ENCODE measurements around the gene CXCL12. TPM values are rescaled to one million over a fixed set of nuclear protein-coding genes. Genes with fewer than 3 reads are reported as not detected.

Gene CXCL12
- total and polyA plus RNA-seq, 2 donors (not counting 3 experiments of a cell fraction or from before 2014, with no cell fraction given) = 0.35 to 1.4 TPM

DNA sequence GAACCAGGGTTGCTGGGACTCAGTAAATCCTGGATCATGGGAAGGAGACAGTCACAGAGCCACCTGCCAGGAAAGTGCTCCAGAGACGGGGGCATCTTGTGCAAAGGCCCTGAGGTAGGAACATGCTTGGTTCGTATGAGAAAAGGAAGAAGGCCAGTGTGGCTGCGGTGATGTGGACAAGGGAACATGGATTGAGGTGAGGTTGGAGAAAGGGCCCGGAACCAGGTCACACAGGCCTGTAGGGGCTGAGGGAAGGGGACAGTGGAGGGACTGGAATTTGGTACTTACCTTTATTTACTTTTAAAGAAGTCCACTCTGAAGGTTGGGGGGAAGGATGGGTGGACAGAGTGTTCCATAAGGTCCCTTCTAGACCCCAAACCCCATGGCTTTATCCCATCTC, 32.9 kb upstream of the CXCL12 start:
- no peak for FAIRE-seq
- Histone ChIP-seq H3K4me3 (replicated peaks in 1 of 3; ENCODE audit: insufficient read depth in 1 of 3, low read depth in 1 of 3, low read length in 3 of 3) (no peak overlapping the region), H4K20me1 (replicated peaks; ENCODE audit: control insufficient read depth, extremely low read depth, insufficient read depth, low read length) (no peaks in the 10 kb centered on the region), H3K79me2 (ENCODE audit: control insufficient read depth, insufficient read depth, low read length) (no peaks in the 10 kb centered on the region), H3K9me1 (replicated peaks; ENCODE audit: control insufficient read depth, extremely low read depth, insufficient read depth, low read length) (no peaks in the 10 kb centered on the region), H3K9me3 (replicated peaks; ENCODE audit: control insufficient read depth, insufficient read depth, low read length) (no peaks in the 10 kb centered on the region), H3K36me3 (ENCODE audit: control insufficient read depth in 2 of 2, extremely low read depth in 1 of 2, insufficient read depth in 2 of 2, low read length in 2 of 2) (no peaks in the 10 kb centered on the region), H3K27ac (ENCODE audit: insufficient read depth, low read depth, low read length) (no peak overlapping the region), H3K4me1 (ENCODE audit: control insufficient read depth, extremely low read depth, insufficient read depth, low read length) (no peaks in the 10 kb centered on the region), H3K27me3 (ENCODE audit: control insufficient read depth in 2 of 2, insufficient read depth in 2 of 2, low read length in 2 of 2) (no peaks in the 10 kb centered on the region), H3K9ac (replicated peaks; ENCODE audit: extremely low read depth, insufficient read depth, low read length) (no peak overlapping the region), H2AFZ (ENCODE audit: low read depth, low read length) (no peak overlapping the region), H3K4me2 (ENCODE audit: insufficient read depth, low read length) (no peak overlapping the region)
- ChIA-PET CTCF (no interaction called here), POLR2A (interaction anchor here (0.7 kb wide), 1 partner anchor 279 kb away, joined by 3 read pairs; no protein-coding TSS in a partner anchor)
- intact Hi-C loops (cut with micrococcal nuclease) (no loop called here), dilution Hi-C loops (cut with MboI; ENCODE audit: extremely low pct_ligation_motif_present, low sequenced_read_pairs) (no loop called here)
- BruUV-seq (replicated peaks) = no TSS peak
- no peak for TF ChIP-seq EZH2 (IDR thresholded peaks at IDR 0.05; ENCODE audit: borderline replicate concordance, low read depth, low read length, severe bottlenecking)
- DNase-seq (ENCODE audit: low read depth, low spot score) = no peak

DNA sequence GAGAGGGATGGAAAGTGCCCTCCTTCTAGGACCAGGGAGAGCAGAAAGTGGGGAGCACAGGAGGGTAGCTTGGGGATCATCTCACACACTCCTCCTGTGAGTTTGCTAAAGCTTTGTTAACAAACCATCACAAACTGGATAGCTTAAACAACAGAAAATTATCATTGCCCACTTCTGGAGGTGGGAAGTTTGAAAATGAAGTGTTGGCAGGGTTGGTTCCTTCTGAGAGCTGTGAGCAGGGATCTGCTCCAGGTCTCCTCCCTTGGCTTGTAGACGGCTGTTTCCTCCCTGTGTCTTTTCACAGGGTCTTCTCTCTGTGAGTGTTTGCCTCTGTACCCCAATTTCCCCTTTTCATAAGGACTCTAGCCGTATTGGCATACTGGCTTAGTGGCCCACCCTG, 32.0 kb upstream of the CXCL12 start:
- H2AFZ ChIP-seq (ENCODE audit: low read depth, low read length) = no peak overlapping the region
- H3K4me3 ChIP-seq (replicated peaks in 1 of 3; ENCODE audit: insufficient read depth in 1 of 3, low read depth in 1 of 3, low read length in 3 of 3) = no peak overlapping the region
- dilution Hi-C loops (cut with MboI; ENCODE audit: extremely low pct_ligation_motif_present, low sequenced_read_pairs) = no loop called here
- H3K79me2 ChIP-seq (ENCODE audit: control insufficient read depth, insufficient read depth, low read length) = no peaks in the 10 kb centered on the region
- intact Hi-C loops (cut with micrococcal nuclease) = no loop called here
- no peak overlapping the region for H3K9ac ChIP-seq (replicated peaks; ENCODE audit: extremely low read depth, insufficient read depth, low read length)
- no peaks in the 10 kb centered on the region for H4K20me1 ChIP-seq (replicated peaks; ENCODE audit: control insufficient read depth, extremely low read depth, insufficient read depth, low read length)
- no peaks in the 10 kb centered on the region for H3K27me3 ChIP-seq (ENCODE audit: control insufficient read depth in 2 of 2, insufficient read depth in 2 of 2, low read length in 2 of 2)
- CTCF ChIA-PET = no interaction called here
- no peaks in the 10 kb centered on the region for H3K9me3 ChIP-seq (replicated peaks; ENCODE audit: control insufficient read depth, insufficient read depth, low read length)
- no peak for FAIRE-seq
- no peak overlapping the region for H3K4me2 ChIP-seq (ENCODE audit: insufficient read depth, low read length)
- H3K9me1 ChIP-seq (replicated peaks; ENCODE audit: control insufficient read depth, extremely low read depth, insufficient read depth, low read length) = no peaks in the 10 kb centered on the region
- POLR2A ChIA-PET = no interaction called here
- H3K4me1 ChIP-seq (ENCODE audit: control insufficient read depth, extremely low read depth, insufficient read depth, low read length) = no peaks in the 10 kb centered on the region
- no peaks in the 10 kb centered on the region for H3K36me3 ChIP-seq (ENCODE audit: control insufficient read depth in 2 of 2, extremely low read depth in 1 of 2, insufficient read depth in 2 of 2, low read length in 2 of 2)
- TF ChIP-seq, protein P1, sequence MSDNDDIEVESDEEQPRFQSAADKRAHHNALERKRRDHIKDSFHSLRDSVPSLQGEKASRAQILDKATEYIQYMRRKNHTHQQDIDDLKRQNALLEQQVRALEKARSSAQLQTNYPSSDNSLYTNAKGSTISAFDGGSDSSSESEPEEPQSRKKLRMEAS (IDR thresholded peaks at IDR 0.05; ENCODE audit: insufficient read depth, insufficient read length) = no peak
- no peak for TF ChIP-seq EZH2 (IDR thresholded peaks at IDR 0.05; ENCODE audit: borderline replicate concordance, low read depth, low read length, severe bottlenecking)
- TF ChIP-seq, protein P2, sequence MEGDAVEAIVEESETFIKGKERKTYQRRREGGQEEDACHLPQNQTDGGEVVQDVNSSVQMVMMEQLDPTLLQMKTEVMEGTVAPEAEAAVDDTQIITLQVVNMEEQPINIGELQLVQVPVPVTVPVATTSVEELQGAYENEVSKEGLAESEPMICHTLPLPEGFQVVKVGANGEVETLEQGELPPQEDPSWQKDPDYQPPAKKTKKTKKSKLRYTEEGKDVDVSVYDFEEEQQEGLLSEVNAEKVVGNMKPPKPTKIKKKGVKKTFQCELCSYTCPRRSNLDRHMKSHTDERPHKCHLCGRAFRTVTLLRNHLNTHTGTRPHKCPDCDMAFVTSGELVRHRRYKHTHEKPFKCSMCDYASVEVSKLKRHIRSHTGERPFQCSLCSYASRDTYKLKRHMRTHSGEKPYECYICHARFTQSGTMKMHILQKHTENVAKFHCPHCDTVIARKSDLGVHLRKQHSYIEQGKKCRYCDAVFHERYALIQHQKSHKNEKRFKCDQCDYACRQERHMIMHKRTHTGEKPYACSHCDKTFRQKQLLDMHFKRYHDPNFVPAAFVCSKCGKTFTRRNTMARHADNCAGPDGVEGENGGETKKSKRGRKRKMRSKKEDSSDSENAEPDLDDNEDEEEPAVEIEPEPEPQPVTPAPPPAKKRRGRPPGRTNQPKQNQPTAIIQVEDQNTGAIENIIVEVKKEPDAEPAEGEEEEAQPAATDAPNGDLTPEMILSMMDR (IDR thresholded peaks at IDR 0.05; ENCODE audit: extremely low read depth in 1 of 2, insufficient read depth in 1 of 2, low read depth in 1 of 2, low read length in 2 of 2) = no peak
- no peak for TF ChIP-seq JUN (IDR thresholded peaks at IDR 0.05; ENCODE audit: borderline replicate concordance, insufficient read depth, insufficient read length, low read depth)
- no peak for TF ChIP-seq POLR2AphosphoS5 (IDR thresholded peaks at IDR 0.05; ENCODE audit: insufficient read depth, low read depth, low read length)
- no peak for TF ChIP-seq POLR2A (IDR thresholded peaks at IDR 0.05; ENCODE audit: low read depth, low read length)
- TF ChIP-seq GATA2 (IDR thresholded peaks at IDR 0.05; ENCODE audit: insufficient read depth, insufficient read length, low read depth, low read length) = no peak
- TF ChIP-seq MYC (IDR thresholded peaks at IDR 0.05; ENCODE audit: low read depth, low read length) = no peak
- H3K27ac ChIP-seq (ENCODE audit: insufficient read depth, low read depth, low read length) = no peak overlapping the region
- no peak for DNase-seq (ENCODE audit: low read depth, low spot score)
- no TSS peak for BruUV-seq (replicated peaks)

All from endothelial cell of umbilical vein (primary cell).